GM23338 (cell line): ENCODE data around the gene P4HA3. TPM values are rescaled to one million over a fixed set of nuclear protein-coding genes. Genes with fewer than 3 reads are reported as not detected.

Experiments used
- ATAC-seq: fragments of 200-7000 bp; cut with Tn5 transposase; 3 replicates; pipeline ENCODE4 v1.9.1; 2020
- DNase-seq: peaks from one replicate; pipeline ENCODE4 v3.0.0-alpha.2; 2015; ENCODE audit warnings: low spot score
- H2AFZ ChIP-seq: fragments of 200-600 bp; sonication (generic); 2 replicates; pipeline ENCODE4 v1.8.0; 2016; ENCODE audit warnings: antibody characterized with exemption, mild to moderate bottlenecking, moderate library complexity
- H3F3A ChIP-seq: fragments of 200-600 bp; sonication (generic); replicated peaks from 2 replicates; pipeline ENCODE4 v1.8.0; 2017; ENCODE audit warnings: antibody characterized with exemption, mixed run types, low read depth
- H3K27ac ChIP-seq: fragments of 200-600 bp; sonication (generic); 2 replicates; pipeline ENCODE4 v1.6.1; 2016; ENCODE audit warnings: low read depth
- H3K27me3 ChIP-seq: fragments of 200-600 bp; sonication (generic); 2 replicates; pipeline ENCODE4 v1.8.0; 2016; ENCODE audit warnings: mild to moderate bottlenecking, mixed run types, moderate library complexity; ENCODE audit not compliant: insufficient read depth
- H3K36me3 ChIP-seq: fragments of 200-600 bp; sonication (generic); 2 replicates; pipeline ENCODE4 v1.8.0; 2016; ENCODE audit warnings: mild to moderate bottlenecking; ENCODE audit not compliant: insufficient read depth
- H3K4me1 ChIP-seq: fragments of 200-600 bp; sonication (generic); 2 replicates; pipeline ENCODE4 v1.8.0; 2016; ENCODE audit warnings: mild to moderate bottlenecking, moderate library complexity; ENCODE audit not compliant: insufficient read depth
- H3K4me2 ChIP-seq: fragments of 200-600 bp; sonication (generic); 2 replicates; pipeline ENCODE4 v1.7.1; 2017; ENCODE audit warnings: mixed run types
- H3K4me3 ChIP-seq: fragments of 200-600 bp; sonication (generic); 2 replicates; pipeline ENCODE4 v1.6.1; 2016; ENCODE audit warnings: mixed run types
- H3K79me2 ChIP-seq: fragments of 200-600 bp; sonication (generic); replicated peaks from 2 replicates; pipeline ENCODE4 v1.8.0; 2017; ENCODE audit warnings: mild to moderate bottlenecking; ENCODE audit not compliant: insufficient read depth
- H3K9me2 ChIP-seq: fragments of 200-600 bp; sonication (generic); 2 replicates; pipeline ENCODE4 v1.8.0; 2017; ENCODE audit not compliant: insufficient read depth
- H4K20me1 ChIP-seq: fragments of 200-600 bp; sonication (generic); replicated peaks from 2 replicates; pipeline ENCODE4 v1.8.0; 2017; ENCODE audit warnings: mild to moderate bottlenecking; ENCODE audit not compliant: insufficient read depth
- H3K27ac Mint-ChIP-seq: 2 replicates; pipeline ENCODE4 v1.8.0; 2020; ENCODE audit warnings: inconsistent platforms, mild to moderate bottlenecking, moderate library complexity, mixed read lengths
- H3K27me3 Mint-ChIP-seq: 3 replicates; pipeline ENCODE4 v1.8.0; 2022; ENCODE audit warnings: low read depth, mild to moderate bottlenecking, moderate library complexity, mixed read lengths, inconsistent platforms; ENCODE audit not compliant: insufficient read depth, poor library complexity
- H3K36me3 Mint-ChIP-seq: 3 replicates; pipeline ENCODE4 v1.8.0; 2021; ENCODE audit warnings: low read depth, mild to moderate bottlenecking, inconsistent platforms, moderate library complexity, mixed read lengths
- H3K4me1 Mint-ChIP-seq: 3 replicates; pipeline ENCODE4 v1.8.0; 2020; ENCODE audit warnings: mild to moderate bottlenecking, inconsistent platforms, mixed read lengths
- H3K4me3 Mint-ChIP-seq: 3 replicates; pipeline ENCODE4 v1.8.0; 2021; ENCODE audit warnings: moderate library complexity, mild to moderate bottlenecking, inconsistent platforms, mixed read lengths
- H3K9me3 Mint-ChIP-seq: 3 replicates; pipeline ENCODE4 v1.8.0; 2020; ENCODE audit warnings: moderate library complexity, mild to moderate bottlenecking, inconsistent platforms, mixed read lengths
- CREB1 ChIP-seq: fragments of 250-450 bp; sonication (Bioruptor Pico); IDR thresholded peaks from 2 replicates; pipeline ENCODE4 v1.5.0; 2020; ENCODE audit warnings: low read depth, mild to moderate bottlenecking, moderate library complexity
- CTCF ChIP-seq, 2 experiments: fragments of 200-600 bp in 1 of 2; sonication (generic) in 1 of 2; conservative IDR thresholded peaks; 2 replicates each; pipeline versions ENCODE4 v1.5.1 to v1.6.1; 2016 to 2017; ENCODE audit warnings: antibody characterized with exemption in 2 of 2, low read depth in 2 of 2, mild to moderate bottlenecking in 2 of 2, moderate library complexity in 1 of 2
- ETS1 ChIP-seq: IDR thresholded peaks from 2 replicates; pipeline ENCODE4 v1.6.1; 2016; ENCODE audit warnings: antibody characterized with exemption
- EZH2 ChIP-seq: fragments of 200-600 bp; sonication (generic); IDR thresholded peaks from one replicate; pipeline ENCODE4 v1.8.0; 2017; ENCODE audit warnings: antibody characterized with exemption, mild to moderate bottlenecking, low read depth; ENCODE audit not compliant: unreplicated experiment
- EZH2phosphoT487 ChIP-seq: fragments of 200-600 bp; sonication (generic); IDR thresholded peaks from one replicate; pipeline ENCODE4 v1.8.1; 2018; ENCODE audit warnings: antibody characterized with exemption; ENCODE audit not compliant: unreplicated experiment
- JUNB ChIP-seq: IDR thresholded peaks from one replicate; pipeline ENCODE4 v1.6.1; 2016; ENCODE audit warnings: antibody characterized with exemption; ENCODE audit not compliant: unreplicated experiment
- NANOG ChIP-seq: IDR thresholded peaks from 2 replicates; pipeline ENCODE4 v1.6.1; 2016; ENCODE audit warnings: antibody characterized with exemption, borderline replicate concordance
- REST ChIP-seq: IDR thresholded peaks from one replicate; pipeline ENCODE4 v1.6.1; 2018; ENCODE audit warnings: antibody characterized with exemption; ENCODE audit not compliant: unreplicated experiment
- STAT1 ChIP-seq: IDR thresholded peaks from one replicate; pipeline ENCODE4 v1.6.1; 2016; ENCODE audit warnings: antibody characterized with exemption; ENCODE audit not compliant: unreplicated experiment
- ZNF114 ChIP-seq: fragments of 250-450 bp; sonication (Bioruptor Pico); IDR thresholded peaks from 2 replicates; pipeline ENCODE4 v1.5.0; 2020; ENCODE audit warnings: mild to moderate bottlenecking, moderate library complexity
- ZNF331 ChIP-seq: fragments of 250-450 bp; sonication (Bioruptor Pico); IDR thresholded peaks from 2 replicates; pipeline ENCODE4 v1.5.0; 2020; ENCODE audit warnings: low read depth, mild to moderate bottlenecking, moderate library complexity
- polyA plus RNA-seq: library from polyadenylated mRNA; unstranded; fragments of >200 nt; fragmentation: Nextera tagmentation; extraction: Ambion mirVana; gene quantifications from 2 replicates; pipeline ENCODE4 v1.2.1, GENCODE V29; 2016
- total RNA-seq: library from RNA; depleted of rRNA; stranded (reverse); fragments of >200 nt; shearing (Covaris generic); gene quantifications from 2 replicates; pipeline ENCODE4 v1.2.3, GENCODE V29; 2014

P4HA3 gene
- total and polyA plus RNA-seq, 2 experiments from 2014 or later: 0.08 TPM; not detected in 1

- ATAC-seq (no peak), DNase-seq (no peak)
- Mint-ChIP-seq H3K27me3 (no peaks in the 10 kb centered on the region), H3K9me3 (no peaks in the 10 kb centered on the region), H3K27ac (no peak overlapping the region), H3K36me3 (no peaks in the 10 kb centered on the region), H3K4me3 (no peak overlapping the region), H3K4me1 (no peaks in the 10 kb centered on the region)
- Histone ChIP-seq H3K9me2 (no peaks in the 10 kb centered on the region), H3K4me1 (no peaks in the 10 kb centered on the region), H3K79me2 (no peaks in the 10 kb centered on the region), H4K20me1 (no peaks in the 10 kb centered on the region), H2AFZ (no peak overlapping the region), H3K4me2 (no peak overlapping the region), H3F3A (no peaks in the 10 kb centered on the region), H3K4me3 (no peak overlapping the region), H3K27ac (no peak overlapping the region), H3K27me3 (no peaks in the 10 kb centered on the region), H3K36me3 (no peaks in the 10 kb centered on the region)
- TF ChIP-seq EZH2 (no peak), CREB1 (no peak), ETS1 (no peak), REST (no peak), EZH2phosphoT487 (no peak), ZNF331 (CRISPR knock-in tag) (no peak), STAT1 (no peak), ZNF114 (CRISPR knock-in tag) (no peak), NANOG (no peak), JUNB (no peak), CTCF (conservative IDR thresholded peaks at IDR 0.05; ENCODE audit: low read depth in 2 of 2) (no peak)
These were observed 27.0 kb downstream of the P4HA3 start for GRCh38 chr11:74284466-74284865.
